Measurements from ENCODE around the gene PPFIA2.
A peak's percentile ranks its signal among the peaks of the same experiment; 100 is the strongest.

PPFIA2 gene

GRCh38 chr12:81417056-81417455 is 342.1 kb downstream of the PPFIA2 start:
- no peak for DNase-seq

GRCh38 chr12:81416571-81416970 is 342.6 kb downstream of the PPFIA2 start:
- no peak for DNase-seq

- no peak for DNase-seq
Measured at GRCh38 chr12:81414441-81414840, 344.7 kb downstream of the PPFIA2 start.

GRCh38 chr12:81412940-81413339 is 346.2 kb downstream of the PPFIA2 start:
- DNase-seq, result no peak

- DNase-seq, result no peak
Measured at GRCh38 chr12:81403348-81403747, 355.8 kb downstream of the PPFIA2 start.

GRCh38 chr12:81401241-81401640 is 357.9 kb downstream of the PPFIA2 start:
- no peak for DNase-seq

- DNase-seq, result no peak
Measured at GRCh38 chr12:81400024-81400423, 359.1 kb downstream of the PPFIA2 start.

GRCh38 chr12:81395431-81395830 is 363.7 kb downstream of the PPFIA2 start:
- no peak for DNase-seq

- no peak for DNase-seq
Measured at GRCh38 chr12:81389550-81390099, 369.5 kb downstream of the PPFIA2 start.

- DNase-seq, result no peak
Measured at GRCh38 chr12:81386101-81386500, 373.0 kb downstream of the PPFIA2 start.

- DNase-seq, result no peak
Measured at GRCh38 chr12:81381951-81382350, 377.2 kb downstream of the PPFIA2 start.

- DNase-seq, result no peak
Measured at GRCh38 chr12:81378601-81379285, 380.4 kb downstream of the PPFIA2 start.

- no peak for DNase-seq
Measured at GRCh38 chr12:81377771-81378170, 381.4 kb downstream of the PPFIA2 start.

GRCh38 chr12:81375969-81376368 is 383.2 kb downstream of the PPFIA2 start:
- DNase-seq, result no peak

- no peak for DNase-seq
Measured at GRCh38 chr12:81370456-81370855, 388.7 kb downstream of the PPFIA2 start.

GRCh38 chr12:81369175-81369574 is 390.0 kb downstream of the PPFIA2 start:
- no peak for DNase-seq

- DNase-seq, result peak; percentile 74 to 90
Measured at GRCh38 chr12:81365284-81365683, 393.9 kb downstream of the PPFIA2 start.

GRCh38 chr12:81360916-81361315 is 398.2 kb downstream of the PPFIA2 start:
- DNase-seq, result no peak

- no peak for DNase-seq
Measured at GRCh38 chr12:81359736-81360135, 399.4 kb downstream of the PPFIA2 start.

- DNase-seq, result no peak
Measured at GRCh38 chr12:81354327-81354932, 404.7 kb downstream of the PPFIA2 start.

- DNase-seq, result no peak
Measured at GRCh38 chr12:81350309-81350708, 408.8 kb downstream of the PPFIA2 start.

GRCh38 chr12:81347404-81347803 is 411.7 kb downstream of the PPFIA2 start:
- DNase-seq, result no peak

- no peak for DNase-seq
Measured at GRCh38 chr12:81340910-81341309, 418.2 kb downstream of the PPFIA2 start.

- no peak for DNase-seq
Measured at GRCh38 chr12:81339071-81339470, 420.1 kb downstream of the PPFIA2 start.

- no peak for DNase-seq
Measured at GRCh38 chr12:81337886-81338285, 421.3 kb downstream of the PPFIA2 start.

All from NCI-H446 (cell line).